ACC112 (cell line): ENCODE results near the gene GPR18.

ENCODE experiments used
- H2AFZ ChIP-seq: fragments of 200-600 bp; sonication (generic); one replicate; pipeline ENCODE4 v1.6.0; 2017; ENCODE audit warnings: antibody characterized with exemption, low read length; ENCODE audit not compliant: unreplicated experiment
- H3K27ac ChIP-seq: fragments of 200-600 bp; sonication (generic); 2 replicates; pipeline ENCODE4 v1.5.1; 2014; ENCODE audit warnings: low read depth, mild to moderate bottlenecking, antibody characterized with exemption, low read length, moderate library complexity
- H3K27me3 ChIP-seq: fragments of 200-600 bp; sonication (generic); 2 replicates; pipeline ENCODE4 v1.6.1; 2014; ENCODE audit warnings: mild to moderate bottlenecking, antibody characterized with exemption, low read length, moderate library complexity, mixed read lengths; ENCODE audit not compliant: insufficient read depth
- H3K36me3 ChIP-seq: fragments of 200-600 bp; sonication (generic); 2 replicates; pipeline ENCODE4 v1.6.1; 2016; ENCODE audit warnings: mild to moderate bottlenecking, antibody characterized with exemption, low read length, moderate library complexity, mixed read lengths; ENCODE audit not compliant: insufficient read depth
- H3K4me1 ChIP-seq: fragments of 200-600 bp; sonication (generic); one replicate; pipeline ENCODE4 v1.6.1; 2016; ENCODE audit warnings: low read length, mixed read lengths; ENCODE audit not compliant: insufficient read depth, unreplicated experiment, control insufficient read depth
- H3K4me3 ChIP-seq: fragments of 200-600 bp; sonication (generic); 2 replicates; pipeline ENCODE4 v1.5.1; 2014; ENCODE audit warnings: mild to moderate bottlenecking, low read depth, low read length
- H3K79me2 ChIP-seq: fragments of 200-600 bp; sonication (generic); one replicate; pipeline ENCODE4 v1.6.0; 2016; ENCODE audit warnings: low read length; ENCODE audit not compliant: control insufficient read depth, unreplicated experiment, insufficient read depth

The GPR18 gene

DNA sequence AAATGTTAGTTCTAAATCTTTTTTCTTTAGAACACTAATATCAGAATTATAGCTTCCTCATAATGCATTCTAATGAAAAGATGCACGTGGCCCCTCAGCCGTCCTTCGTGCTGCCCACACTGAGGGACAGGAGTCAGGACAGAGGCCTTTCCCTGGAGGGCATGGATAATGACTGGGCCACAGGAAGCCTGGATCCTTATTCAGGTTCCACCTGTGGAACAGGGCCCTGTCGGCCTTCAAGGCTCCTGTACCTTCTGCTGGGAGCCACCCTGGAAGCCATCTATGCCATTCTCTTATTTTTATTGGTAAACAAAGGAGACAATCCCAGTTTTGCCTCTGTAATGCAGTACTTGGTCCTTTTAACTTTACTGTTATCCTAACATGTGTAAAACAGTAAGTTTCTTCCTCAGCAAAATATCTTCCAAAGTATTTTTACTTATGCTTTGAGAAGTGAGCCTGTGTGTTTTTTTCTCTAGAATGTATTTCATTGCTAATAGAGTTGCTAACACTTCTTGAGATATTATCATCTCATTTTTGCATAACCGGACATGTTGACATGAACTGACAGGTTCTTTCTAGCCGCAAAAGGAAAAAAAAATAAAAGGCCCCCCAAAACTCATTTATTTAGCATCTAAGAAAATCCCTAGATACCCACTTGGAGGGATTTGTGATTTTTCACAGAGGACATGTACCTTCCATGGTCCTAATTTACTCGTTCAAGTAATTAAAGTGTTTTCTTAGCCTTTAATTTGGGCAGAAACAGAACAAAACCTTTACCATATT, 43.1 kb upstream of the GPR18 start:
- no peaks in the 10 kb centered on the region for H3K27me3 ChIP-seq
- H3K4me1 ChIP-seq: no peaks in the 10 kb centered on the region
- H3K36me3 ChIP-seq: no peaks in the 10 kb centered on the region
- no peaks in the 10 kb centered on the region for H3K79me2 ChIP-seq
- H2AFZ ChIP-seq: no peak overlapping the region
- H3K27ac ChIP-seq: no peak overlapping the region
- H3K4me3 ChIP-seq: no peak overlapping the region

DNA sequence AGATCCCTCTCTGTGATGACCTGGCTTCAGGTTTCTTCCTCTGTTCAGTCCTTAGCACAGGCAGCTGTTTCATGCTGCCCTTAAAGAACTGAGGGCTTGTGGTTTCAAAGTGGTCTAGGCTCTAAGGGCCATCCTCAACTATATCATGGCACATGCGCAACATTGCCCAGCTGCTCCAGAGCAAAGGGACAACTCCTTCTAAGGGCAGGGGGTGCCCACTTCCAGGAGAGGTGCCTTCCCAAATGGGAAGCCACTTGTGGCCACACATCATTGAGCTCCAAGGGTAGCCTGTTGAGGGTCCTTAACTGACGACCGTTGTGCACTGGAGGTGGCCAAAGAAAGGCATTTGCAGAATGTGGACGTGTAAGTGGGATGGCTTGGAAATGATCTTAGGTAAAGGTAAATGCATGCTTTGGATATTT, 41.8 kb upstream of the GPR18 start:
- no peaks in the 10 kb centered on the region for H3K27me3 ChIP-seq
- H3K27ac ChIP-seq: no peak overlapping the region
- no peaks in the 10 kb centered on the region for H3K36me3 ChIP-seq
- H3K4me1 ChIP-seq: no peaks in the 10 kb centered on the region
- no peaks in the 10 kb centered on the region for H3K79me2 ChIP-seq
- H3K4me3 ChIP-seq: no peak overlapping the region
- no peak overlapping the region for H2AFZ ChIP-seq

DNA sequence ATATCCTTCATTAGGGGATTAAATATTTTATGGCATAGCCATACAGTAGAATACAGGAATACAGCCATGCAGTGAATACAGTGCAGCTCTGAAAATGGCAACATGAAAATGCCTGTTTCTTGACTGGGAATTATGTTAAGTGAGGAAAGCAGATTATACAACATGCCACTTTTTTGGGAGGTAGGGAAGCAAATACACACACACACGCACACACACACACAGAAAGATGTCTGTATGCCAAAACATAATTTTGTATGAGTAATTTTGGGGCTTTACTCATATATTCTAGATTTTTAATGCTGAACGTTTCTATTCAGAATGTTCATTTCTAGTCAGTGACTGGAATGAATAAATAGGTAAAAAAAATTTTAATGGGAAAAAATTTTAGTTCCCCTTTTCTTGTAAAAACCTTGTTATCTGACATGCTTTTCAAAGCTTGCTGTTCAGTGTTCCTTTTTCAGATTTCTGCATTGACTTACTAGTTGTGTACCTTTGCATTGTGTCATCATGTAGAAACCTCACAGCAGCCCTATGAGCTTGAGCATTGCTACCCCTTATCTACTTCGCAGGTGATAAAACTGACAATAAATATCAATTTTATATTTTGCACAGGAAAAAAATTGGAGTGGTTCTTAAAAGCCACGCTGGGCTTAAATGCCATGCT, 41.2 kb upstream of the GPR18 start:
- Histone ChIP-seq H3K79me2 (no peaks in the 10 kb centered on the region), H2AFZ (no peak overlapping the region), H3K27ac (no peak overlapping the region), H3K36me3 (no peaks in the 10 kb centered on the region), H3K4me1 (no peaks in the 10 kb centered on the region), H3K27me3 (no peaks in the 10 kb centered on the region), H3K4me3 (no peak overlapping the region)

DNA sequence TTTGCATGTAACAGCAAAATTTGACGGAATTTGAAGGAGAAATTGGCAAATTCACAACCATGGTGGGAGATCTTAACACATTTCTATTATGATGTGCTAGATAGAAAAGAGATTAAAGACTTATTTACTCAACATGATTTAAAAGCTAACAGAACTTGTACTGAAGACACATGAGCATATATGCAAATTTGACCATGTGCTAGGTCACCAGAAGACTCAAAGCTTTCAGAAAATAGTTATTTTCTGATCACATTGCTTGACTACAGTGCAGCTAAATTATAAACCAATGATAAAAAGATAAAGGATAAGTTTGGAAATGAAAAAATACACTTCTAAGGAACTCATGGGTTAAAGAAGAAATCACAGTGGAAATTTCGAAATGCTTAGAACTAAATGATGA, 39.9 kb upstream of the GPR18 start:
- Histone ChIP-seq H3K4me1 (no peaks in the 10 kb centered on the region), H3K4me3 (no peak overlapping the region), H3K36me3 (no peaks in the 10 kb centered on the region), H3K27ac (no peak overlapping the region), H3K27me3 (no peaks in the 10 kb centered on the region), H3K79me2 (no peaks in the 10 kb centered on the region), H2AFZ (no peak overlapping the region)

DNA sequence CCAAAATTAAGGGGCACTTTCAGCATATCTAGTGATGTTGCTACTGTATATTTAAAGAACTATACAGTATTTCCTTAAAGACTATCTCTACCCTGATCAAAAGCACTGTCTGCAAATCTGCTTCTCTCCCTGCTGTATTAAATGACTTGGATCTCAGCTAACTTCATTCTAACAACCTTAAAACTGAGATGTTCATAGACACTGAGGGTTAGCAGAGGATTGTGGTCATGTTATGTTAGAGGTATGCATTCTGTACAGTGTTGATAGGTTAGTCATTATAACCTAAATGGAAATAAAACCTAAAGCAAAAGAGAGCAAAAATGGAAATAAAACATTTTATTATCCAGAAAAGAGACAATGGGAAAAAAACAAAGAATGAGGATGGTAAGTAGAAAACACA, 39.2 kb upstream of the GPR18 start:
- Histone ChIP-seq H3K4me1 (no peaks in the 10 kb centered on the region), H2AFZ (no peak overlapping the region), H3K36me3 (no peaks in the 10 kb centered on the region), H3K4me3 (no peak overlapping the region), H3K27me3 (no peaks in the 10 kb centered on the region), H3K79me2 (no peaks in the 10 kb centered on the region), H3K27ac (no peak overlapping the region)

DNA sequence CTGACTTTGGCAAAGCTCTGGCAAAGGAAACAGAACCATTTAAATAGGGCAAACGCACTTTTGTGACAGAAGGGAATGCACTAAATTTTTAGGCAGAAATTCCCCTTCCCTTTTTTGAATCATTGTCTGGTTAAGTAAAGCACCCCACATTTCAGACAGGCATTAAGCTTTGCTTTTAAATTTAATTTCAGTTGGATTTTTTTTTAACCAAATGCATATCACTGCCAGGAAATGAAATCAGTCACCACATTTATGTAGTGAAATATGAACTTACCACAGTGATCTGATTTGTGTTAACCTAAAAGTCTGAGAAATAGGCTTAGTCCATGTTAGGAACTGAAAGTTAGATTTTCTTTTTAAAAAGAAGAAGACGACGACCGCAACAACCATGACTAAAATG, 38.2 kb upstream of the GPR18 start:
- H2AFZ ChIP-seq: no peak overlapping the region
- no peaks in the 10 kb centered on the region for H3K79me2 ChIP-seq
- H3K4me1 ChIP-seq: no peaks in the 10 kb centered on the region
- no peak overlapping the region for H3K4me3 ChIP-seq
- no peaks in the 10 kb centered on the region for H3K36me3 ChIP-seq
- H3K27me3 ChIP-seq: no peaks in the 10 kb centered on the region
- no peak overlapping the region for H3K27ac ChIP-seq

DNA sequence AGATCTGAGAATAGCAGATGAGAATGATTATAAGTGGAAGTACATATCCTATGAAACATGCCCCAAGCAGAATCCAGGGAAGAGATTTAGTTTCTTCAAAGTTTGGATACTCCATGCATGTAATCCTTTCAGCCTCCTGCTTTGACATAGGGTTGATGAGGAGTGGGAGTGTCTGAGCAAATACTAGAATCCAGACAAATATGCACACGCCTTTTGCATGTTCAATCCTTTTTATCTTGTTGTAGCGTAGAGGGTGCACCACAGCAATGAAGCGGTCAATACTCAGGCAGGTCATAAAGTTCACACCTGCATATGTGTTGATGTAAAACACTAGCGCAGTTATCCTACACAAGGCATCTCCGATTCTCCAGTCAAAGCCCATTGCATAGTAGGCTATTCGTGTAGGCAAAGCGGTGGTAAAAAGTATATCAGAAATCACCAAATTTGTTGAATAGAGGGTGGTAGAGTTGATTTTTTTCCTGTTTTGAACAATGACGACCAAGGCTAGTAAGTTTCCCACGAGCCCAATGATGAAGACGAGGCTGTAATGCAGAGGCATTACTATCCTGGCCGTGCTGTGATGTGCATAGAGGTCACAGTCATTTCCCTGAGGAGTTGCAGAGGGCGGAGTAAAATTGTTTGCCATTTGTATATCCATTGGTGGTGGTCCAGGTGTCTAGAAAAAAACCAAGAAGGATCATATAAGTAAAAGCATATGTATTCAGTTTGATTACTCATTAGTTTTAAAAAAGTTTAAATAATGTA, 37.5 kb upstream of the GPR18 start:
- Histone ChIP-seq H2AFZ (no peak overlapping the region), H3K79me2 (no peaks in the 10 kb centered on the region), H3K27me3 (no peaks in the 10 kb centered on the region), H3K4me3 (no peak overlapping the region), H3K4me1 (no peaks in the 10 kb centered on the region), H3K36me3 (no peaks in the 10 kb centered on the region), H3K27ac (no peak overlapping the region)

DNA sequence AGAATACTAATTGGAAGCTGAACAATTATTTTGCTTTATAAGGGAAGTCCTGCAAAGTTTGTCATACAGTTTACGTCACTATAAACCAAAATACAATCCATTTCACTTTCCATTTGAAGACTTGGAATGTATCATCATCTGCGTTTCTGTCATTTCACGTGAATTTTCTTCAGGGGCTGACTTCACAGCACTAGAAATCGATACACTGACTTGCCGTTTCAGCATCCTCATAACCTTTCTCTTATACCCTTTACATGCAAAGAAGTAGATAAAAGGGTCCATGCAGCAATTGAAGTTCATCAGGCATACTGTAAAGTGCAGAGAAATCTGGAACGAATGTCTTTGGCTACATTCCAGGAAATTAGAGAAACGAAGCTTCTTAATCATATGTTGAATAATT, 36.8 kb upstream of the GPR18 start:
- Histone ChIP-seq H2AFZ (no peak overlapping the region), H3K27me3 (no peaks in the 10 kb centered on the region), H3K4me3 (no peak overlapping the region), H3K36me3 (no peaks in the 10 kb centered on the region), H3K4me1 (no peaks in the 10 kb centered on the region), H3K27ac (no peak overlapping the region), H3K79me2 (no peaks in the 10 kb centered on the region)

DNA sequence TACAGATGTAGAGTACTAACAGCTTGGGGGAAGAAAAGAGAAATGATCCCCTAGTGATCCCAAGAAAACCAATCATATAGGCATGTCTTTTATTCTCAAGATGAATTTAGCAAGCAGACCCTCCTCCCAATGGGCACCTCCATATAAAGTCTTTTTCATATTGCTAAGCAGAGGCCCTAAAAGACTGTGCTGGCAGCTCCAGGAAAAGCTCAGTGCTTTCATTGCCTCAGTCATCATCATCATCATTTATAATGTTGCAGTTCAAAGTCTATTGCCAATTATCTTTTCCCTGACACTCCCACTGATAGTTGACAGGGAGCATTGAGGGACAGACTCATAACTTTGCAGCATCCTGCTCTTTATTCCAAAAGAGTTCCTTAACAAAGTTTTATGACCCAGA, 36.0 kb upstream of the GPR18 start:
- Histone ChIP-seq H3K79me2 (no peaks in the 10 kb centered on the region), H2AFZ (no peak overlapping the region), H3K36me3 (no peaks in the 10 kb centered on the region), H3K27me3 (no peaks in the 10 kb centered on the region), H3K27ac (no peak overlapping the region), H3K4me3 (no peak overlapping the region), H3K4me1 (no peaks in the 10 kb centered on the region)

DNA sequence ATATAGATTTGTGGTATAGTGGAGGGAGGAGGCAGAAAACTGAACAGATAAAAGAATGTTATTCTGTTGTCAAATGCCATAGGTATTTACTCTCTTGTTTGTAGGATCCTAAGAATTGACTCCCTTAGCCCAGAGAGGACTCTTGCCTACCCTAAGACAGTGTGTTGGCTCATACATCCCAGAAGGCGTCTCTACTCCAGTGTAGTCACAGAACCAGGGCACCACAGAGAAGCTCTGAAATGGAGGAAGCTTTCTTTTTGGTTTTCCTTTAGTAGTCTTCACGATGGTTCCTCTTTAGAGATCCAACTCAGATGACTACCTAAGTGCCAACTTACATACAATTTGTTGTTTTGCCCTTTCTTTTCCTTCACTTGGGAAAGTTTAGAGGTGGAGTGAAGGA, 35.0 kb upstream of the GPR18 start:
- Histone ChIP-seq H3K79me2 (no peaks in the 10 kb centered on the region), H3K4me1 (no peaks in the 10 kb centered on the region), H3K27me3 (no peaks in the 10 kb centered on the region), H3K36me3 (no peaks in the 10 kb centered on the region), H3K27ac (no peak overlapping the region), H2AFZ (no peak overlapping the region), H3K4me3 (no peak overlapping the region)
